IMR-90 (cell line): ENCODE measurements around the gene ERBB4. TPM values are rescaled to one million over a fixed set of nuclear protein-coding genes. Genes with fewer than 3 reads are reported as not detected.

Experiments
- ATAC-seq: fragments of 200-7000 bp; cut with Tn5 transposase; 2 replicates; pipeline ENCODE4 v1.9.1; 2020; ENCODE audit warnings: low read depth, mild to moderate bottlenecking, moderate library complexity
- BruUV-seq: library from RNA; stranded (reverse); fragments of 400-500 nt; replicated peaks from 2 replicates; lab custom pipeline; 2021; lab: Mats Ljungman, UMichigan
- CTCF ChIA-PET: fragments of 300-600 bp; formaldehyde crosslinking; extraction: SDS; loops from one replicate; lab custom pipeline; 2021; ENCODE audit warnings: antibody characterized with exemption; lab: Yijun Ruan, JAX
- POLR2A ChIA-PET: fragments of 300-600 bp; sonication (Branson Sonifier 250); formaldehyde crosslinking; loops from one replicate; lab custom pipeline; 2022; ENCODE audit warnings: antibody characterized with exemption; ENCODE audit not compliant: unreplicated experiment; lab: Charles Lee
- DNase-seq: peaks from one replicate; pipeline ENCODE4 v3.0.0; 2013
- H2AFZ ChIP-seq: replicated peaks from 2 replicates; pipeline ENCODE3; 2013; ENCODE audit warnings: low read length, mild to moderate bottlenecking; ENCODE audit not compliant: poor library complexity
- H2AK5ac ChIP-seq: 2 replicates; pipeline ENCODE4 v1.6.1; 2013; ENCODE audit warnings: low read depth, low read length, inconsistent platforms
- H2AK9ac ChIP-seq: replicated peaks from 2 replicates; pipeline ENCODE3; 2013; ENCODE audit warnings: mild to moderate bottlenecking, low read depth, low read length, moderate library complexity; ENCODE audit not compliant: poor library complexity
- H2BK120ac ChIP-seq: 2 replicates; pipeline ENCODE4 v1.6.1; 2013; ENCODE audit warnings: low read depth, low read length, inconsistent platforms
- H2BK15ac ChIP-seq: 3 replicates; pipeline ENCODE4 v1.6.1; 2013; ENCODE audit warnings: low read depth, low read length, inconsistent platforms
- H2BK20ac ChIP-seq: 2 replicates; pipeline ENCODE4 v1.6.1; 2013; ENCODE audit warnings: low read depth, mild to moderate bottlenecking, inconsistent platforms, low read length, moderate library complexity
- H2BK5ac ChIP-seq: 2 replicates; pipeline ENCODE4 v1.6.1; 2013; ENCODE audit warnings: mild to moderate bottlenecking, low read depth, low read length, inconsistent platforms; ENCODE audit not compliant: poor library complexity, severe bottlenecking
- H3K14ac ChIP-seq: replicated peaks from 2 replicates; pipeline ENCODE4 v1.6.1; 2013; ENCODE audit warnings: low read depth, low read length, inconsistent platforms
- H3K18ac ChIP-seq: 2 replicates; pipeline ENCODE4 v1.6.1; 2013; ENCODE audit warnings: low read depth, low read length, control low read depth
- H3K23ac ChIP-seq: 2 replicates; pipeline ENCODE4 v1.6.1; 2013; ENCODE audit warnings: low read depth, low read length, inconsistent platforms
- H3K27ac ChIP-seq: 2 replicates; pipeline ENCODE4 v1.5.1; 2013; ENCODE audit warnings: mild to moderate bottlenecking, control low read depth, low read length; ENCODE audit not compliant: insufficient read depth
- H3K27me3 ChIP-seq: 2 replicates; pipeline ENCODE4 v1.6.1; 2013; ENCODE audit warnings: low read length; ENCODE audit not compliant: control insufficient read depth, insufficient read depth
- H3K36me3 ChIP-seq: 2 replicates; pipeline ENCODE4 v1.6.1; 2013; ENCODE audit warnings: low read length, mixed read lengths; ENCODE audit not compliant: control insufficient read depth, insufficient read depth
- H3K4ac ChIP-seq: 2 replicates; pipeline ENCODE4 v1.6.1; 2013; ENCODE audit warnings: low read depth, low read length, inconsistent platforms
- H3K4me1 ChIP-seq: 2 replicates; pipeline ENCODE4 v1.6.1; 2013; ENCODE audit warnings: low read length, mixed read lengths; ENCODE audit not compliant: control insufficient read depth, insufficient read depth
- H3K4me2 ChIP-seq: 2 replicates; pipeline ENCODE4 v1.6.1; 2013; ENCODE audit warnings: low read depth, mild to moderate bottlenecking, control low read depth, low read length, moderate library complexity
- H3K4me3 ChIP-seq: 2 replicates; pipeline ENCODE4 v1.5.1; 2013; ENCODE audit warnings: low read depth, mild to moderate bottlenecking, control low read depth, low read length, moderate library complexity; ENCODE audit not compliant: insufficient read depth
- H3K56ac ChIP-seq: 2 replicates; pipeline ENCODE4 v1.6.1; 2013; ENCODE audit warnings: low read length, inconsistent platforms; ENCODE audit not compliant: insufficient read depth; ENCODE audit errors: extremely low read depth
- H3K79me1 ChIP-seq, 2 experiments: 2 replicates each; pipeline ENCODE4 v1.6.1; 2013; ENCODE audit warnings: low read length in 2 of 2, inconsistent platforms in 1 of 2, low read depth in 1 of 2
- H3K9ac ChIP-seq: 2 replicates; pipeline ENCODE4 v1.6.1; 2013; ENCODE audit warnings: low read depth, low read length, control low read depth
- H3K9me1 ChIP-seq: 2 replicates; pipeline ENCODE4 v1.6.1; 2013; ENCODE audit warnings: low read length, inconsistent platforms; ENCODE audit not compliant: insufficient read depth
- H3K9me3 ChIP-seq: 2 replicates; pipeline ENCODE4 v1.6.1; 2013; ENCODE audit warnings: low read length; ENCODE audit not compliant: control insufficient read depth, insufficient read depth
- H4K20me1 ChIP-seq: 2 replicates; pipeline ENCODE4 v1.6.1; 2013; ENCODE audit warnings: low read length, inconsistent platforms; ENCODE audit not compliant: insufficient read depth
- H4K5ac ChIP-seq: 2 replicates; pipeline ENCODE4 v1.6.1; 2013; ENCODE audit warnings: mild to moderate bottlenecking, low read depth, low read length, control low read depth
- H4K8ac ChIP-seq, 2 experiments: 2 replicates each; pipeline ENCODE4 v1.6.1; 2013; ENCODE audit warnings: low read depth in 2 of 2, low read length in 2 of 2, control low read depth in 1 of 2, inconsistent platforms in 1 of 2
- H4K91ac ChIP-seq: 2 replicates; pipeline ENCODE4 v1.6.1; 2013; ENCODE audit warnings: low read depth, low read length, inconsistent platforms; ENCODE audit not compliant: insufficient read depth
- FOS ChIP-seq: fragments of 150-350 bp; IDR thresholded peaks from 2 replicates; pipeline ENCODE4 v1.6.1; 2016; ENCODE audit warnings: low read depth, low read length
- MXI1 ChIP-seq: IDR thresholded peaks from 2 replicates; pipeline ENCODE4 v1.6.1; 2012; ENCODE audit warnings: low read depth, mild to moderate bottlenecking, low read length, moderate library complexity, borderline replicate concordance
- WGBS, 2 experiments: methylation state at CpG; one replicate each; pipeline versions ENCODE4 v1.1.5 to v1.1.7; 2013; ENCODE audit warnings: missing lambda C conversion rate in 2 of 2; ENCODE audit not compliant: insufficient read length in 1 of 2; ENCODE audit errors: extremely low coverage in 2 of 2; 5-methylcytosine and 5-hydroxymethylcytosine counted together
- dilution Hi-C: fragments of 300-500 bp; cut with HindIII; formaldehyde crosslinking; loops from one replicate; pipeline ENCODE4 v1.14.3; 2018; ENCODE audit warnings: low sequenced_read_pairs; ENCODE audit not compliant: unreplicated experiment
- in situ Hi-C: fragments of 300-500 bp; cut with MboI; formaldehyde crosslinking; loops from 3 replicates; pipeline ENCODE4 v1.14.3; 2019; ENCODE audit warnings: low sequenced_read_pairs, inconsistent platforms, mixed read lengths
- intact Hi-C: fragments of 100-400 bp; cut with micrococcal nuclease; formaldehyde crosslinking; loops from 2 replicates; pipeline ENCODE4 v1.10.0; 2022
- polyA plus RNA-seq, 3 experiments: library from polyadenylated mRNA; depleted of rRNA; stranded (reverse); fragments of >200 nt; gene quantifications; 2 replicates each; pipeline ENCODE4 v1.2.3, GENCODE V29; 2012; ENCODE audit warnings: low replicate concordance in 1 of 3
- total RNA-seq: library from RNA; depleted of rRNA; stranded (reverse); fragments of >200 nt; gene quantifications from 2 replicates; pipeline ENCODE4 v1.2.3, GENCODE V29; 2012
- TF ChIP-seq, protein P1 (sequence below): fragments of 150-350 bp; IDR thresholded peaks from 2 replicates; pipeline ENCODE4 v1.6.1; 2017; ENCODE audit warnings: mild to moderate bottlenecking, antibody characterized with exemption, low read length, low read depth

ERBB4 gene
- total and polyA plus RNA-seq, 2 of the 4 experiments (the other 2 are of a cell fraction) = not detected

- Histone ChIP-seq H3K27ac (no peak overlapping the region), H3K9me1 (no peaks in the 10 kb centered on the region), H3K23ac (no peak overlapping the region), H2BK15ac (no peak overlapping the region), H3K4me3 (no peak overlapping the region), H3K14ac (no peak overlapping the region), H4K20me1 (no peaks in the 10 kb centered on the region), H3K4ac (no peak overlapping the region), H3K4me2 (no peak overlapping the region), H2AK9ac (no peak overlapping the region), H2BK20ac (no peak overlapping the region), H4K5ac (no peak overlapping the region), H2AFZ (no peak overlapping the region), H3K4me1 (no peaks in the 10 kb centered on the region), H3K79me1 (no peaks in the 10 kb centered on the region), H3K18ac (no peak overlapping the region), H2AK5ac (no peak overlapping the region), H3K9me3 (no peaks in the 10 kb centered on the region), H2BK120ac (no peak overlapping the region), H4K91ac (no peak overlapping the region), H4K8ac (no peak overlapping the region), H3K9ac (no peak overlapping the region), H2BK5ac (no peak overlapping the region), H3K36me3 (no peaks in the 10 kb centered on the region), H3K27me3 (no peaks in the 10 kb centered on the region), H3K56ac (no peak overlapping the region)
- in situ Hi-C loops (no loop called here), dilution Hi-C loops (no loop called here), intact Hi-C loops (no loop called here)
- DNase-seq = no peak
- no peak for ATAC-seq
- no TSS peak for BruUV-seq
- no CpG with 5 or more reads among the region's 1 CpG for WGBS, 2 experiments
- TF ChIP-seq, protein P1, sequence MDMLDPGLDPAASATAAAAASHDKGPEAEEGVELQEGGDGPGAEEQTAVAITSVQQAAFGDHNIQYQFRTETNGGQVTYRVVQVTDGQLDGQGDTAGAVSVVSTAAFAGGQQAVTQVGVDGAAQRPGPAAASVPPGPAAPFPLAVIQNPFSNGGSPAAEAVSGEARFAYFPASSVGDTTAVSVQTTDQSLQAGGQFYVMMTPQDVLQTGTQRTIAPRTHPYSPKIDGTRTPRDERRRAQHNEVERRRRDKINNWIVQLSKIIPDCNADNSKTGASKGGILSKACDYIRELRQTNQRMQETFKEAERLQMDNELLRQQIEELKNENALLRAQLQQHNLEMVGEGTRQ = no peak
- no peak for TF ChIP-seq MXI1
- no peak for TF ChIP-seq FOS
- POLR2A ChIA-PET = interaction anchor here (0.5 kb wide), 1 partner anchor 96 kb away, joined by 3 read pairs; no protein-coding TSS in a partner anchor
- CTCF ChIA-PET = no interaction called here
Observed at GRCh38 chr2:212448698-212449097, 89.9 kb downstream of the ERBB4 start.
